ENCODE measurements around the gene PSAP.

DNA sequence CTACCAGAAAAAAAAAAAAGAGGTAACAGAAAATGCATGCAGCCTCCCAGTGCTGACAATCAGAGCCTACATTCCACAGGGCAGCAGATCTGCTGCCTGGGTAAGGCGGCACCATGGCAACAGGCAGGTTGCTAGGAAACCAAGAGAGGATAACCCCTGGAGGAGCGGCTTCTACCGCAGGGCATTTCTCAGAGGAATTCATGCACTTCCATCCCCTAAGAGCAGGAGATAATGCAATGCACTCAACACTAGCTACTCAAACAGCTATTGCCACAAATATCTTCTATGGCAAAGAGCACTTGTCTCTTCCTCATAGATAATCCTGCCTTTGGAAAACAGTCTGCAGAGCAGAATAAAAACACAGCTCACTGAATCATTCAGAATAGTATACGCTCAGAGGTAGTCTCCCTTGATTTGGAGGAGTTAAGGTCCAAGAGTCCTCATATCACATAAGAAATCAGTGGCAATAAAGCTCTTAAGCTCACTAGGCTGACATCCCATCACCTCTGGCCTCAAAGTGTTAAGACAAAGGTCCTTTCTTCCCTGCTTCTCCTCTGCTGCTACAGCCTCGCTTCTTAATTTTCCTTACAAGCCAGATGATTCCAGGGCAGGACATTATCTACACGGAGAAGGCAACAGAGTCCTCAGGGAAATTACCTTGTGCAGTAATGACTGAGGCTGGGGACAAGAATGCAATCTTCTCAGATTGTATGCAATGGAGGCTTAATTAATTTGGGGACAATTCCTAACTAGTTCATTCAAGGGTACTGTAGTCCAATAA lies 10.7 kb downstream of the PSAP start:
- TF ChIP-seq, protein P1, sequence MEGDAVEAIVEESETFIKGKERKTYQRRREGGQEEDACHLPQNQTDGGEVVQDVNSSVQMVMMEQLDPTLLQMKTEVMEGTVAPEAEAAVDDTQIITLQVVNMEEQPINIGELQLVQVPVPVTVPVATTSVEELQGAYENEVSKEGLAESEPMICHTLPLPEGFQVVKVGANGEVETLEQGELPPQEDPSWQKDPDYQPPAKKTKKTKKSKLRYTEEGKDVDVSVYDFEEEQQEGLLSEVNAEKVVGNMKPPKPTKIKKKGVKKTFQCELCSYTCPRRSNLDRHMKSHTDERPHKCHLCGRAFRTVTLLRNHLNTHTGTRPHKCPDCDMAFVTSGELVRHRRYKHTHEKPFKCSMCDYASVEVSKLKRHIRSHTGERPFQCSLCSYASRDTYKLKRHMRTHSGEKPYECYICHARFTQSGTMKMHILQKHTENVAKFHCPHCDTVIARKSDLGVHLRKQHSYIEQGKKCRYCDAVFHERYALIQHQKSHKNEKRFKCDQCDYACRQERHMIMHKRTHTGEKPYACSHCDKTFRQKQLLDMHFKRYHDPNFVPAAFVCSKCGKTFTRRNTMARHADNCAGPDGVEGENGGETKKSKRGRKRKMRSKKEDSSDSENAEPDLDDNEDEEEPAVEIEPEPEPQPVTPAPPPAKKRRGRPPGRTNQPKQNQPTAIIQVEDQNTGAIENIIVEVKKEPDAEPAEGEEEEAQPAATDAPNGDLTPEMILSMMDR (IDR thresholded peaks at IDR 0.05), result no peak
- TF ChIP-seq POLR2A (IDR thresholded peaks at IDR 0.05), result no peak

Data from prostate gland (tissue), 2 donors.